Fibroblast of lung (primary cell): Measurements from ENCODE around the gene CSE1L.

ENCODE experiments used
- CTCF ChIP-seq, 2 donors: IDR thresholded peaks in 1 of 2; conservative IDR thresholded peaks in 1 of 2; 1 replicate in 1 of 2; 2 replicates in 1 of 2; pipeline ENCODE4 v1.5.1; 2011 to 2012; ENCODE audit warnings: low read length in 2 of 2, control low read depth in 1 of 2, inconsistent platforms in 1 of 2, low read depth in 1 of 2, mild to moderate bottlenecking in 1 of 2
- EZH2 ChIP-seq: IDR thresholded peaks from 2 replicates; pipeline ENCODE4 v1.5.1; 2012; ENCODE audit warnings: low read length, control low read depth, mild to moderate bottlenecking; ENCODE audit errors: missing control alignments

- no peak for TF ChIP-seq CTCF (conservative IDR thresholded peaks at IDR 0.05 in 1 of 2, IDR thresholded peaks at IDR 0.05 in 1 of 2; ENCODE audit: low read depth in 1 of 2, low read length in 2 of 2)
- TF ChIP-seq EZH2, result no peak
Measured at GRCh38 chr20:49032455-49032854, 13.7 kb upstream of the CSE1L start.
